Measurements from ENCODE around the gene SELL. TPM values are rescaled to one million over a fixed set of nuclear protein-coding genes. Genes with fewer than 3 reads are reported as not detected.

SELL gene
- total RNA-seq (2022; extraction: Qiagen RNA extraction; ENCODE audit: low read depth), result 0.20 to 0.40 TPM (median 0.28 TPM) in 5 replicates

DNA sequence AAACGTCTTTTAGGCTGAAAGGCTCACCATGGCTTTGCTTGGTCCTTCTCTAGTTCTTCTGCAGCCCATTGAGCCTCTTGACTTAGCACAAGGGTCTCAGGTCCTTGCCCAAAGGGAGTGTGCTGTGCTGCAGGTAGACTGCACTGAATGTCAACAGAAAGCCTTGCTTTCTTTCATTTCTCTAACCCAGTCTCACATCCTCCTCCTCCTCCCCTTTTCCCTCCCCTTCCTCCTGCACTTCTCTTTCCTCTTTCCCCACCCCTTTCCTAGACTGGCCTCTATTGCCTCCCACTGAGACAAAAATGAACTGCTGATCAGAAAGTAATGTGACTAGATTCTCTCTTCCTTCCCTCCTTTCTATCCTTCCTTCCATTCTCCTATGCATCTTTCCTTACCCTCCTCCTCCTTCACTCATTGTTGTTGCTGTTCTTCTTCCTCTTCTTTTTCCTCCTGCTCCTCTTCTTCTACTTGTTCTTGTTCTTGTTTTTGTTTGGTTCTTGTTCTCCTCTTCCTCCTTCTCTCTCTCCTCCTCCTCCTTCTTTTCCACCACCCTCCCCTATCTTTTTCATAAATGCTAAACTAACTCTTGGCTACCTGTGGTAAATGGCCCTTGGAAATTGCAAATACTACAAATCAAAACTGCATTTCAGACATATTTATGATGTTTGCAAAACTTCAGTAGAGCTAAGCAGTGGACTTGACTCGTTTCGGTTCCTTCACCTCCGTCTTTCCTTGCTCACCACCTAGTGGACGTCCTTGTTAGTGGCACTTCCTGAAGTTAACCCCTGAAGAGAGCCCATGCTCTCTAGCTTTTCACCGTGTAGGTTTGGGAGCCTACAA lies at the start of gene SELL:
Gene SELL, minus strand, starts transcription at position 152 of the 840 bp plus-strand sequence. Its CDS starts 122 bp downstream, at position 30.

DNA sequence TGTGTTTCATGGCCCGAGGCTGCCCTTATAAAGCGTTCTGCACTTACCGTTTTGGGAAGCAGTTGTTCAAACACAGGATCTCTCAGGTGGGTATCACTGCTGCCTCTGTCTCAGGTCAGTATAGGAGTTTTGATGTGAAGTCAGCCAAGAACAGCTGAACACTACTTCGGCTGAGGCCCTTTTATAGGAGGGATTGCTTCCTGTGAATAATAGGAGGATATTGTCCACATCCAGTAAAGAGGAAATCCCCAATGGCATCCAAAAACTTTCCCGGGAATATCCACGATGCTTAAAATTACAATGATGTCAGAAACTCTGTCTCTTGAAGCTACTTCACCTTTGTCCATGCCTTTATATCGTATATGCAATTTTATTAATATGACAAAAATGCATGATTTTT lies 22.5 kb upstream of the SELL start, which contains the start of gene SELE:
Gene SELE, minus strand, starts transcription at position 156 of the 400 bp plus-strand sequence. CDS start 467 bp downstream, outside the sequence.

Other genes with a start within 250 kb of the SELL start
- gene SLC19A2, start 225.7 kb downstream of the SELL start, total RNA-seq (2022; extraction: Qiagen RNA extraction; ENCODE audit: low read depth), result 5.4 to 6.3 TPM (median 6.2 TPM) in 5 replicates
- 0.05 to 0.24 TPM (median 0.08 TPM) in 5 replicates for gene F5, start 125.1 kb downstream of the SELL start, total RNA-seq (2022; extraction: Qiagen RNA extraction; ENCODE audit: low read depth)
- not detected in 5 replicates for gene SELP, start 81.5 kb downstream of the SELL start, total RNA-seq (2022; extraction: Qiagen RNA extraction; ENCODE audit: low read depth)
- not detected in 5 replicates for gene SELE, start 22.5 kb upstream of the SELL start, total RNA-seq (2022; extraction: Qiagen RNA extraction; ENCODE audit: low read depth)
- 5.0 to 8.4 TPM (median 6.8 TPM) in 5 replicates for gene METTL18, start 83.3 kb upstream of the SELL start, total RNA-seq (2022; extraction: Qiagen RNA extraction; ENCODE audit: low read depth)
- 2.6 to 4.0 TPM (median 3.2 TPM) in 5 replicates for gene SCYL3, start 182.3 kb upstream of the SELL start, total RNA-seq (2022; extraction: Qiagen RNA extraction; ENCODE audit: low read depth)

Data from A549 treated with CpdA at 1 μM for 4 hours (cell line).